Spinal cord (tissue), 10 donors: ENCODE data around the gene PRDM16. TPM values are rescaled to one million over a fixed set of nuclear protein-coding genes. Genes with fewer than 3 reads are reported as not detected.
A peak's percentile ranks its signal among the peaks of the same experiment; 100 is the strongest.

ENCODE experiments used
- DNase-seq, 6 donors: peaks; one replicate each; pipeline versions ENCODE4 v3.0.0 to v3.0.0-alpha.2; 2013 to 2015; ENCODE audit warnings: low spot score in 6 of 6, low read depth in 4 of 6
- H3K27ac ChIP-seq: one replicate; pipeline ENCODE4 v1.5.1; 2013; ENCODE audit warnings: low read depth, low read length, control low read depth
- H3K27me3 ChIP-seq: one replicate; pipeline ENCODE4 v1.6.1; 2013; ENCODE audit warnings: low read length; ENCODE audit not compliant: control insufficient read depth, insufficient read depth
- H3K36me3 ChIP-seq: one replicate; pipeline ENCODE4 v1.6.1; 2013; ENCODE audit warnings: low read length; ENCODE audit not compliant: control insufficient read depth, insufficient read depth
- H3K4me1 ChIP-seq: one replicate; pipeline ENCODE4 v1.6.1; 2013; ENCODE audit warnings: low read length; ENCODE audit not compliant: control insufficient read depth, insufficient read depth
- H3K4me3 ChIP-seq: one replicate; pipeline ENCODE4 v1.5.1; 2013; ENCODE audit warnings: low read depth, low read length, control low read depth
- H3K9me3 ChIP-seq: one replicate; pipeline ENCODE4 v1.6.1; 2013; ENCODE audit warnings: low read length; ENCODE audit not compliant: control insufficient read depth, insufficient read depth
- WGBS: methylation state at CpG from one replicate; pipeline ENCODE4 v1.1.5; 2013; ENCODE audit warnings: missing lambda C conversion rate; ENCODE audit not compliant: insufficient coverage; 5-methylcytosine and 5-hydroxymethylcytosine counted together
- polyA plus RNA-seq, 2 donors: library from polyadenylated mRNA; unstranded; fragments of 120-200 nt; gene quantifications; one replicate each; pipeline ENCODE4 v1.2.1, GENCODE V29; 2013; ENCODE audit not compliant: insufficient read length in 2 of 2
- total RNA-seq, 2 donors: library from RNA; depleted of rRNA in 1 of 2; stranded (reverse); fragments of 120-200 nt in 1 of 2; fragments of >200 nt in 1 of 2; gene quantifications; one replicate each; pipeline versions ENCODE4 v1.2.3 to v1.2.4, GENCODE V29; 2013 to 2014
- donor health status: healthy.

PRDM16 gene
- total and polyA plus RNA-seq, 4 donors: 6.1 to 8.3 (median 7.3) TPM

DNA sequence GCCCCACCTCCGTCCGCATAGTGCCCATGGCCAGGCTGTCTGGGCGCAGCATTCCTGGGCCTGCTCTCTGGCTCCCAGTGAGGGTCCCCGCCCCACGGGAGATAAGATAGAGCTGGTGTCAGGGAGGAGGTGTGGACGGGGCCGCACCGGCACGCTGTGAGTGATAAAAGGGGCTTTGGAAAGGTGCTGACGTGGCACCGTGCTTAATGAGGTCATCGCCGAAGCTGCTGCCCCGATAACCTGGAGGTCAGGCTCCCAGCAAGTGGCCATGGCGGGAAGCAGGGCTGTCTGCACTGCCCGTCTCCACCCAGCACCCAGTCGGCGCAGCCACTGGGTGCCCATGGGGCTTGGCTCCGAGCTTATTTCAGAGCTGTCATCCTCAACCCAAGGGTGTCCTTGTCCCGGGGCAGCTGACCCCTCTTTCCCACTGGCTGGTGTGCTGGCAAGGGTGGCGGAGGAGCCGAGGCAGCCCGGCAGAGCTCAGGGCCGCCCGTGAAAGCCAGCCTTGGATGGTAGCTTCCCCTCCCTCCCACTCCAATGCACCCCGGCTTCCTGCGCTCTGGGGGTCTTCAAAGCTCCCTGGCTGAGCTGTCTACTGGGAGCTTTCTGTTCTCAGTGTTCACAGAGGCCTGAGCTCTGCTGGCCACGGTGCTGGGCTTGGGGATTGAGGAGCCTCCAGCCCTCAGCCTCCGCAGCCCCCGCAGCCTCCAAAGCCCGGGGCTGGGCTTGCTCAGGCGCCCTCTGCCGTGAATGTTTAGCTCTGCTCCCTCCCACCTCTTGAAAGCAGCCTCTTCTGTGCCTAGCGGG lies 280.4 kb downstream of the PRDM16 start:
- H3K27me3 ChIP-seq: no peaks in the 10 kb centered on the region
- no peak overlapping the region for H3K4me3 ChIP-seq
- no peaks in the 10 kb centered on the region for H3K9me3 ChIP-seq
- peaks cover 93% of the 10 kb centered on the region for H3K4me1 ChIP-seq
- WGBS: 73% methylated on average over 33 of the region's 34 CpGs
- peak in 1 of 6 donors; percentile 59 for DNase-seq
- H3K27ac ChIP-seq: peak overlapping the region; percentile 89
- H3K36me3 ChIP-seq: no peaks in the 10 kb centered on the region

DNA sequence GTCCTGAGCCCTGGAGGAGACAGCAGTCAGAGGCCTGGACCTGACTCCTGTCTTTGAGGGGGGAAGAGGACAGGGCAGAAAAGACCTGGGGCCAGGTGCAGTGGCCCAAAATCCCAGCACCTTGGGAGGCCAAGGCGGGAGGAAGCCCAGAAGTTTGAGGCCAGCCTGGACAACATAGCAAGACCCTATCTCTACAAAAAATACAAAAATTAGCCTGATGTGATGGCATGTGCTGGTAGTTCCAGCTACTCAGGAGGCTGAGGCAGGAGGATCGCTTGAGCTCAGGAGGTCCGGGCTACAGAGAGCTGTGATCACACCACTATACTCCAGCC lies 280.9 kb downstream of the PRDM16 start:
- Histone ChIP-seq H3K4me3 (no peak overlapping the region), H3K27me3 (no peaks in the 10 kb centered on the region), H3K4me1 (peaks cover 90% of the 10 kb centered on the region), H3K9me3 (no peaks in the 10 kb centered on the region), H3K36me3 (no peaks in the 10 kb centered on the region), H3K27ac (peak overlapping the region; percentile 89)
- no peak for DNase-seq
- WGBS: no CpG with 5 or more reads among the region's 3 CpGs

DNA sequence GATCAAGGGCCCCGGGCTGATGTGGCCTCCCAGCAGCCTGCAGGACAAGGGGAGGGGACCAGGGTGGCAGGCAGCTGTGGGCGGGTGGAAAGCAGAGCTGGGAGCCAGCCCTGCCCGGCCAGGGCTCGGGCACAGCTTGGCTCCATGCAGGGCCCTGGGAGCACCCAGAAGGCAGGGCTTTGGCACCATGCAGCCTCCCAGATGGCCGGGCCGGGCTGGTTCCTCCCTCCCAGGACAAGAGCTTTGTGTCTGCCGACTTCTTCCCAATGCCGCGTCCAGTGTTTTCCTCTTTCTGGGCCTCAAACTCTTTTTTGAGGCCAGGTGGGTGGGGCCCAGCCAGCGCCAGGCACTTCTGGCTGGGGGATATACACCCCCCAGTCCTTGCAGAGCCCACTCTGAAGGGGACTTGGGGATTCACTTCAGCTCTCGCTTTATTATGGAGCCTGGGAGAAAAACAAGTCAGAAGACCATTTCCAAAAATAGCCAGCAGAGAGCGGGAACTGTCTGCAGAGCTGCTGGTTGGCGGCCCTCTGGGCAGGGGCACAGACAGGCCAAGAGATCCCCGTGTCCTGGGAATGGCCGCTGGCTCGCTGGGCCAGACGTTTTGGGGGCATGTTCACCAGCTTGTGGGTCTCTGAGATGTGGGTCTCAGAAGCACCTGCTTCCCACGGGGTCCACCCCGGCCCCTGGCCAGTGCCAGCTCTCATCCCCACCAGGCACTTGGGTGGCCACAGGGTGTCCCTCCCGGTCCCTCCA lies 281.7 kb downstream of the PRDM16 start:
- peak in 2 of 6 donors; percentile 51 to 82 for DNase-seq
- Histone ChIP-seq H3K27ac (peak overlapping the region; percentile 89), H3K9me3 (no peaks in the 10 kb centered on the region), H3K4me1 (peaks cover 83% of the 10 kb centered on the region), H3K27me3 (no peaks in the 10 kb centered on the region), H3K4me3 (no peak overlapping the region), H3K36me3 (no peaks in the 10 kb centered on the region)
- 33% methylated on average over 18 of the region's 20 CpGs for WGBS

DNA sequence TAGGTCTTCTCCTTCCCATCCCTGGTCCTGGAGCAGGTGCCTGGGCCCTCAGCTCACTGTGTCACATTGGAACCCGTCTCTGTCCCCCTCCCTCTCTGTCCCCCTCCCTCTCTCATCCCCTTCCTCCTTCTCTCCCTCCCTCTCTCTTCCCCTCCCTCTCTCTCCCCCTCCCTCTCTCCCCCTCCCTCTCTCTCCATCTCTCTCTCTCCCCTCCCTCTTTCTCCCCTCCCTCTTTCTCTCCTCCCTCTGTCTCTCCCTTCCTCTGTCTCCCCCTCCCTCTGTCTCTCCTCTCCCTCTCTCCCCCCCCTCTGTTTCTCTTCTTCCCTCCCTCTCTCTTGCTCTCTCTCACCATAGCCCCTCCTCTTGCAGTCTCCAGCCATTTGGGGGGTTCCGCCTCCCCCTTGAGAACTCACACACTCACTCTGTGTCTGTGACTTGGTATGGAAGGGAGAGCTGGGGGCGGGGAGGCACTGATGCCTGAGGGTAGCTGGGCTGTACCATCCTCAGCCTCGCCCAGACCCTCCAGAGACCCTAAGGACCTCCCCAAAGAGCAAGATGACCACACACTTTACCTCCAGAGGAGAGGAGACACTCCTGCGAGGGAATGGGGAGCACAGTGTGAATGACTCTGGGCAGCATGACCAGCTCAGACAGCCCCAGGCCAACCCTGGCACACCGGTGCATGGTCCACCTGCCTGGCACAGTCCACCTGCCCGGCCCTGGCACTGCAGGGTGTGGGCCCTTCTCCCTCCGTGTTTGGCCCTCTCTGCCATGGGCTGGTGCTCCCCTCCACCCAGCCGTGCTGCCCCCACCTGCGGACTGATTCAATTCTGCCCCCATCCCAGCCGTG lies 282.7 kb downstream of the PRDM16 start:
- Histone ChIP-seq H3K4me3 (no peak overlapping the region), H3K36me3 (peaks cover 1% of the 10 kb centered on the region), H3K27ac (peak overlapping the region; percentile 89), H3K4me1 (peaks cover 75% of the 10 kb centered on the region), H3K9me3 (no peaks in the 10 kb centered on the region), H3K27me3 (no peaks in the 10 kb centered on the region)
- WGBS: 27% methylated on average over 7 of the region's 11 CpGs
- peak in 2 of 6 donors; percentile 54 to 70 for DNase-seq

DNA sequence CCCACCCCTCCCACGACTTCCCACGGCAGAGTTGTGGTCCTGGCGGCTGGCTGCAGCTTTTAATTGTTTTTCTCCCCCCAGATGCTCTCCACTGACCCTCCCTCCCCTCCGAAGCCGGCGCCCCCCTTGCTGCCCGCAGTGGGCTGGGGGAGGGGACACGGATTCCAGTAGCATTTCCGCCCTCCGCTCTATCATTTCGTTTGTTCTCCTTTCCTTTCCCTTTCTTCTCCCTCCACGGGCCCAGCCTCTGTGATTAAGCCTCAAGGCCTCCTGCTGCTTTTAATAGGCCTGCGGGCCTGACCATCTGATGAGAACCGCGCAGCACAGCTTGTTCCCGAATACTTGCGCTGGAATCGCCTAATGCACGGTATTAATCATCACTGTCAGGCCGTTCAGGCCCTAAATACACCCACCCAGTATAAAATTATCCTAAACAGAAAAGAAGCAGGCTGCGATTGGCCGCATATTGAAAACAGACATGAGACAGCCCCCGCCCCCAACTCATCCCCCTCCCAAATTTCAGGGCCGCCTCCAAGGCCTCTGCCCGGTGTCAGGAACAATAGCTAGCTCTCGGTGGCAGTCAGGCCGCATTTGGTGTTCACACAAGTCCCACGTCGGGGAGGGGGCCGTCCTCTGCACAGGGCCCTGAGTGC lies 283.4 kb downstream of the PRDM16 start:
- Histone ChIP-seq H3K4me3 (no peak overlapping the region), H3K4me1 (peaks cover 75% of the 10 kb centered on the region), H3K36me3 (peaks cover 6% of the 10 kb centered on the region), H3K27me3 (no peaks in the 10 kb centered on the region), H3K27ac (peak overlapping the region; percentile 75), H3K9me3 (no peaks in the 10 kb centered on the region)
- WGBS: 12% methylated on average over 30 of the region's 30 CpGs
- peak in 2 of 6 donors; percentile 86 to 94 for DNase-seq

DNA sequence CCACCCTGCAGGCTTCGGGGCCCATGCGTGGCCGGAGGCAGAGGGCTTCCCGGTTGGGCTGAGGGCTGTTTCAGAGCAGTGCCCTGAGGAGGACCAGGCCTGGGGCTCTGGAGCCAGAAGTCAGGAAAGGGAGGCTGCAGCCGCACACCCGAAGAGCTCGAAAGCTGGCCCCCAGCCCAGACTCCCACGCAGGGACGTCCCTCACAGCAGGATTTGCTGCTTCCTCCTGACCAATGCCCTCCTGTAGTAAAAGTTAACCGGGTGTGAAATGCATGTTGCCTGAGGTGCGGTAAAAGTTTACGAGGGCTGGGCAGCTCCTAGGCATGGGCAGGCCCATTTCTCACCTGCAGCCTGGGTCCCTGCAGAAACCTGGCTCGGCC lies 283.9 kb downstream of the PRDM16 start:
- WGBS: 32% methylated on average over 12 of the region's 13 CpGs
- H3K4me1 ChIP-seq: peaks cover 75% of the 10 kb centered on the region
- H3K9me3 ChIP-seq: no peaks in the 10 kb centered on the region
- no peaks in the 10 kb centered on the region for H3K27me3 ChIP-seq
- peak in 2 of 6 donors; percentile 60 for DNase-seq
- peaks cover 8% of the 10 kb centered on the region for H3K36me3 ChIP-seq
- peak overlapping the region; percentile 75 for H3K27ac ChIP-seq
- no peak overlapping the region for H3K4me3 ChIP-seq

DNA sequence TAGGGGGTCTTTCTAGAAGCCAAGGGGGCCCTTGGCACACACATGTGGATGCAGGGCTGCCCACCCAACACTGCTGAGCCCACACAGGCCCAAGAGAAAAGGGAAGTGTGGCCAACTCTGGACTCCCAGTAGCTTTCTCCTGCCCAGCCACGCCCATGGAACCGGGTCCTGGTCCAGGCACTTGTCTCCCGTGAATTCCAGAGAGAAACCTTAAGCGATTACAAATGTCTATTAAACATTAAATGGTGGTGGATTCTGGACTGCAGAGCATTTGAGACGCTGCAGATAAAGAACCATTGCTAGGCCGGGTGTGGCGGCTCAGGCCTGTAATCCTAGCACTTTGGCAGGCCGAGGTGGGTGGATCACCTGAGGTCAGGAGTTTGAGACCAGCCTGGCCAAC lies 284.9 kb downstream of the PRDM16 start:
- Histone ChIP-seq H3K27ac (no peak overlapping the region), H3K4me3 (no peak overlapping the region), H3K9me3 (no peaks in the 10 kb centered on the region), H3K27me3 (no peaks in the 10 kb centered on the region), H3K4me1 (peaks cover 66% of the 10 kb centered on the region), H3K36me3 (peaks cover 12% of the 10 kb centered on the region)
- no peak for DNase-seq
- WGBS: 87% methylated on average over 8 of the region's 8 CpGs

DNA sequence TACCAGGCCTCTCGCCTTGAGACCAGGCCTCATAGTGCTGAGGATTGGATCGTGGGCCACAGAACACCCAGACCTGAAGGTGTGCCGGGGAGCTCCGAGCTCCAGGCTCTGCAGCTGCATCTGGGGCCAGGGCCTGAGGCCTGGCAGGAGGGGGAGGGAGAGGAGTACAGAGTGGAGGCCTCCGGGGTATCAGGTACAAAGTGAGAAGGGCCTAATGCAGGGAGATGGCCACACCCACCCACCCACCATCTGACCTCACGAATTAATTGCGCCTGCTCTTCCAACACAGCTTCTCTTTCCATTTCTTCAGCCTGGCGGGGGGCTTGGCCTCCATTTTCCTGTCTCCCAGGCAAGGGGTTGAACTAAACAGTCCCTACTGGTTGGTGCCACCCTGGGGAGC lies 286.1 kb downstream of the PRDM16 start:
- Histone ChIP-seq H3K9me3 (no peaks in the 10 kb centered on the region), H3K36me3 (peaks cover 12% of the 10 kb centered on the region), H3K4me1 (peaks cover 65% of the 10 kb centered on the region), H3K27ac (no peak overlapping the region), H3K27me3 (no peaks in the 10 kb centered on the region), H3K4me3 (no peak overlapping the region)
- DNase-seq: no peak
- WGBS: 86% methylated on average over 4 of the region's 8 CpGs
